ENCODE measurements around the gene ZBTB32.

Gene ZBTB32

GRCh38 chr19:35692010-35692409 is 12.3 kb upstream of the ZBTB32 start:
- Histone ChIP-seq H3F3A (ENCODE audit: control insufficient read depth, insufficient read depth) (no peaks in the 10 kb centered on the region), H3K4me3 (ENCODE audit: low read length) (no peak overlapping the region), H3K79me2 (ENCODE audit: control insufficient read depth, low read length) (no peaks in the 10 kb centered on the region), H4K20me1 (ENCODE audit: control insufficient read depth, insufficient read depth, low read depth, low read length) (peaks cover 3% of the 10 kb centered on the region; the same call in 1 of the 2 replicates), H3K4me2 (ENCODE audit: low read length) (no peak overlapping the region), H3K27me3 (ENCODE audit: control insufficient read depth, low read length) (0 out of 2 replicates have a peak, but pooled peaks cover 2% of the 10 kb centered on the region), H3K9me2 (replicated peaks; ENCODE audit: control insufficient read depth, low read length) (no peaks in the 10 kb centered on the region), H3K27ac (ENCODE audit: low read depth, low read length) (no peak overlapping the region), H3K36me3 (ENCODE audit: control insufficient read depth, low read length) (no peaks in the 10 kb centered on the region), H3K9me3 (ENCODE audit: control insufficient read depth, insufficient read depth, low read length) (no peaks in the 10 kb centered on the region), H3K4me1 (ENCODE audit: control insufficient read depth, low read length) (peaks cover 4% of the 10 kb centered on the region; the same call in 1 of the 2 replicates)
- no peak for TF ChIP-seq EZH2phosphoT487 (IDR thresholded peaks at IDR 0.05; ENCODE audit: borderline replicate concordance, low read length)
- TF ChIP-seq CTCF (IDR thresholded peaks at IDR 0.05; ENCODE audit: low read depth, low read length, poor library complexity, severe bottlenecking) = no peak

GRCh38 chr19:35693422-35693821 is 10.9 kb upstream of the ZBTB32 start:
- 0 out of 2 replicates have a peak, but pooled peaks cover 2% of the 10 kb centered on the region for H3K27me3 ChIP-seq (ENCODE audit: control insufficient read depth, low read length)
- H3K36me3 ChIP-seq (ENCODE audit: control insufficient read depth, low read length) = no peaks in the 10 kb centered on the region
- H3K4me2 ChIP-seq (ENCODE audit: low read length) = no peak overlapping the region
- no peaks in the 10 kb centered on the region for H3K9me3 ChIP-seq (ENCODE audit: control insufficient read depth, insufficient read depth, low read length)
- H3K79me2 ChIP-seq (ENCODE audit: control insufficient read depth, low read length) = no peaks in the 10 kb centered on the region
- peaks cover 4% of the 10 kb centered on the region; the same call in 1 of the 2 replicates for H3K4me1 ChIP-seq (ENCODE audit: control insufficient read depth, low read length)
- peaks cover 3% of the 10 kb centered on the region; the same call in 1 of the 2 replicates for H4K20me1 ChIP-seq (ENCODE audit: control insufficient read depth, insufficient read depth, low read depth, low read length)
- H3F3A ChIP-seq (ENCODE audit: control insufficient read depth, insufficient read depth) = no peaks in the 10 kb centered on the region
- H3K27ac ChIP-seq (ENCODE audit: low read depth, low read length) = no peak overlapping the region
- H3K4me3 ChIP-seq (ENCODE audit: low read length) = no peak overlapping the region
- H3K9me2 ChIP-seq (replicated peaks; ENCODE audit: control insufficient read depth, low read length) = no peaks in the 10 kb centered on the region
- TF ChIP-seq CTCF (IDR thresholded peaks at IDR 0.05; ENCODE audit: low read depth, low read length, poor library complexity, severe bottlenecking) (no peak), EZH2phosphoT487 (IDR thresholded peaks at IDR 0.05; ENCODE audit: borderline replicate concordance, low read length) (no peak)

- TF ChIP-seq CTCF (IDR thresholded peaks at IDR 0.05; ENCODE audit: low read depth, low read length, poor library complexity, severe bottlenecking) (peak; percentile 95), EZH2phosphoT487 (IDR thresholded peaks at IDR 0.05; ENCODE audit: borderline replicate concordance, low read length) (no peak)
- Histone ChIP-seq H3K4me3 (ENCODE audit: low read length) (no peak overlapping the region), H3F3A (ENCODE audit: control insufficient read depth, insufficient read depth) (no peaks in the 10 kb centered on the region), H3K4me1 (ENCODE audit: control insufficient read depth, low read length) (peaks cover 4% of the 10 kb centered on the region; the same call in 1 of the 2 replicates), H3K9me3 (ENCODE audit: control insufficient read depth, insufficient read depth, low read length) (no peaks in the 10 kb centered on the region), H3K36me3 (ENCODE audit: control insufficient read depth, low read length) (no peaks in the 10 kb centered on the region), H4K20me1 (ENCODE audit: control insufficient read depth, insufficient read depth, low read depth, low read length) (peaks cover 3% of the 10 kb centered on the region; the same call in 1 of the 2 replicates), H3K27ac (ENCODE audit: low read depth, low read length) (no peak overlapping the region), H3K4me2 (ENCODE audit: low read length) (no peak overlapping the region), H3K27me3 (ENCODE audit: control insufficient read depth, low read length) (0 out of 2 replicates have a peak, but pooled peaks cover 2% of the 10 kb centered on the region), H3K79me2 (ENCODE audit: control insufficient read depth, low read length) (no peaks in the 10 kb centered on the region), H3K9me2 (replicated peaks; ENCODE audit: control insufficient read depth, low read length) (no peaks in the 10 kb centered on the region)
Observed at GRCh38 chr19:35693835-35694599, 10.3 kb upstream of the ZBTB32 start.
